Neural cell (in vitro differentiated cells): ENCODE data around the gene RNF149. TPM values are rescaled to one million over a fixed set of nuclear protein-coding genes. Genes with fewer than 3 reads are reported as not detected.

Experiments used
- H2AFZ ChIP-seq: fragments of 200-600, 300-800 bp; sonication (generic), shearing (Covaris generic); 2 replicates; pipeline ENCODE4 v1.6.0; 2014; ENCODE audit warnings: low read depth, mild to moderate bottlenecking, antibody characterized with exemption, low read length, moderate library complexity
- H3F3A ChIP-seq: fragments of 200-600 bp; shearing (Covaris generic); 2 replicates; pipeline ENCODE4 v1.6.1; 2016; ENCODE audit warnings: mild to moderate bottlenecking, moderate library complexity, mixed read lengths, antibody characterized with exemption, low read length; ENCODE audit not compliant: insufficient read depth, poor library complexity, severe bottlenecking
- H3K27ac ChIP-seq: fragments of 200-600, 300-800 bp; sonication (generic), shearing (Covaris generic); 2 replicates; pipeline ENCODE4 v1.5.1; 2014; ENCODE audit warnings: mild to moderate bottlenecking, low read length, moderate library complexity
- H3K27me3 ChIP-seq: fragments of 300-800, 200-600 bp; sonication (generic), shearing (Covaris generic); 2 replicates; pipeline ENCODE4 v1.6.0; 2014; ENCODE audit warnings: mild to moderate bottlenecking, low read depth, low read length, moderate library complexity; ENCODE audit not compliant: insufficient read depth
- H3K36me3 ChIP-seq: fragments of 300-800, 200-600 bp; sonication (generic), shearing (Covaris generic); 2 replicates; pipeline ENCODE4 v1.5.1; 2014; ENCODE audit warnings: mild to moderate bottlenecking, antibody characterized with exemption, low read length, moderate library complexity; ENCODE audit not compliant: insufficient read depth
- H3K4me2 ChIP-seq: fragments of 300-800, 200-600 bp; sonication (generic), shearing (Covaris generic); 2 replicates; pipeline ENCODE4 v1.6.0; 2014; ENCODE audit warnings: mild to moderate bottlenecking, low read length
- H3K4me3 ChIP-seq: fragments of 300-800, 200-600 bp; sonication (generic), shearing (Covaris generic); 2 replicates; pipeline ENCODE4 v1.5.1; 2014; ENCODE audit warnings: mild to moderate bottlenecking, low read length, moderate library complexity
- H3K79me2 ChIP-seq: fragments of 200-600 bp; shearing (Covaris generic); replicated peaks from 2 replicates; pipeline ENCODE4 v1.6.0; 2014; ENCODE audit warnings: mild to moderate bottlenecking, low read length, moderate library complexity; ENCODE audit not compliant: insufficient read depth
- H3K9ac ChIP-seq: fragments of 300-800, 200-600 bp; sonication (generic), shearing (Covaris generic); 2 replicates; pipeline ENCODE4 v1.6.1; 2016; ENCODE audit warnings: mild to moderate bottlenecking, low read length, mixed read lengths
- H3K9me2 ChIP-seq: fragments of 200-600 bp; shearing (Covaris generic); 2 replicates; pipeline ENCODE4 v1.6.1; 2016; ENCODE audit warnings: mild to moderate bottlenecking, low read length, mixed read lengths; ENCODE audit not compliant: insufficient read depth
- H3K9me3 ChIP-seq: fragments of 200-600, 300-800 bp; sonication (generic), shearing (Covaris generic); 2 replicates; pipeline ENCODE4 v1.6.1; 2016; ENCODE audit warnings: mild to moderate bottlenecking, mixed run types, low read length, moderate library complexity, mixed read lengths
- H4K20me1 ChIP-seq: fragments of 200-600 bp; shearing (Covaris generic); 2 replicates; pipeline ENCODE4 v1.6.1; 2016; ENCODE audit warnings: mild to moderate bottlenecking, mixed run types; ENCODE audit not compliant: insufficient read depth
- CTCF ChIP-seq: fragments of 450-650 bp; IDR thresholded peaks from 2 replicates; pipeline ENCODE4 v1.5.1; 2014; ENCODE audit warnings: antibody characterized with exemption, mild to moderate bottlenecking, moderate library complexity; ENCODE audit not compliant: poor library complexity, severe bottlenecking
- EP300 ChIP-seq: fragments of 450-650 bp; conservative IDR thresholded peaks from 2 replicates; pipeline ENCODE4 v1.6.1; 2014; ENCODE audit warnings: antibody characterized with exemption, mild to moderate bottlenecking, moderate library complexity; ENCODE audit not compliant: poor library complexity, severe bottlenecking
- EZH2 ChIP-seq: fragments of 200-600, 300-800 bp; shearing (Covaris generic), sonication (generic); IDR thresholded peaks from 2 replicates; pipeline ENCODE4 v1.6.1; 2014; ENCODE audit warnings: antibody characterized with exemption, low read length, borderline replicate concordance, mild to moderate bottlenecking; ENCODE audit not compliant: insufficient read depth, poor library complexity, severe bottlenecking
- MXI1 ChIP-seq: fragments of 450-650 bp; conservative IDR thresholded peaks from 2 replicates; pipeline ENCODE4 v1.6.1; 2014; ENCODE audit warnings: antibody characterized with exemption, mild to moderate bottlenecking; ENCODE audit not compliant: poor library complexity, severe bottlenecking
- POLR2AphosphoS5 ChIP-seq: IDR thresholded peaks from 2 replicates; pipeline ENCODE4 v1.6.1; 2012
- RAD21 ChIP-seq: fragments of 450-650 bp; conservative IDR thresholded peaks from 2 replicates; pipeline ENCODE4 v1.6.1; 2014; ENCODE audit warnings: antibody characterized with exemption, mild to moderate bottlenecking, moderate library complexity
- SMC3 ChIP-seq: fragments of 450-650 bp; conservative IDR thresholded peaks from 2 replicates; pipeline ENCODE4 v1.6.1; 2014; ENCODE audit warnings: antibody characterized with exemption, mild to moderate bottlenecking, moderate library complexity; ENCODE audit not compliant: poor library complexity
- TAF1 ChIP-seq: IDR thresholded peaks from 2 replicates; pipeline ENCODE4 v1.6.1; 2012; ENCODE audit warnings: low read depth
- polyA plus RNA-seq: library from polyadenylated mRNA; depleted of rRNA; stranded (reverse); fragments of >200 nt; gene quantifications from 2 replicates; pipeline ENCODE4 v1.2.3, GENCODE V29; 2014
- TF ChIP-seq, protein P1 (sequence below): IDR thresholded peaks from 2 replicates; pipeline ENCODE4 v1.6.1; 2012; ENCODE audit warnings: borderline replicate concordance

The RNF149 gene
- polyA plus RNA-seq, 1 donor from 2014 or later: 39.7 TPM

DNA sequence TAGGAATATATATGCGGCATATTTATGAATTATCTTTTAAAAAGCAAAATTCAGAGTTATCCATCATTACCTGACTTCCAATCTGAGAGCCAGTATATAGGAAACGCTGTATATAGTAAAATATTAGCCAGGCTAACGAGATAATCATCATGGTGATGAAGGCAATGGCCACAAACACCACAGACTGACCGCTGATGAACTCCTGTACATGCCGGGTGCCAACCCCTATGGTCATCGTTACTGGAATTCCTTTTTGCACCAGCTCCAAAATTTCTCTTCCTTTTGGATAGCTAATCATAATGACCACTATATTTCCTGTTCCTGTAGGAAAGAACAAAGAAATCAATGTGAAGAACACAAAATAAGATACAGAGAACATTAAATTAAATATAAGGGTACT lies 13.6 kb downstream of the RNF149 start:
- peaks cover 20% of the 10 kb centered on the region for H3K79me2 ChIP-seq
- no peaks in the 10 kb centered on the region for H3K9me3 ChIP-seq
- no peak overlapping the region for H3K4me2 ChIP-seq
- TF ChIP-seq EZH2 (no peak), SMC3 (no peak), TAF1 (no peak), EP300 (no peak), RAD21 (no peak), POLR2AphosphoS5 (no peak), CTCF (no peak), MXI1 (no peak)
- TF ChIP-seq, protein P1, sequence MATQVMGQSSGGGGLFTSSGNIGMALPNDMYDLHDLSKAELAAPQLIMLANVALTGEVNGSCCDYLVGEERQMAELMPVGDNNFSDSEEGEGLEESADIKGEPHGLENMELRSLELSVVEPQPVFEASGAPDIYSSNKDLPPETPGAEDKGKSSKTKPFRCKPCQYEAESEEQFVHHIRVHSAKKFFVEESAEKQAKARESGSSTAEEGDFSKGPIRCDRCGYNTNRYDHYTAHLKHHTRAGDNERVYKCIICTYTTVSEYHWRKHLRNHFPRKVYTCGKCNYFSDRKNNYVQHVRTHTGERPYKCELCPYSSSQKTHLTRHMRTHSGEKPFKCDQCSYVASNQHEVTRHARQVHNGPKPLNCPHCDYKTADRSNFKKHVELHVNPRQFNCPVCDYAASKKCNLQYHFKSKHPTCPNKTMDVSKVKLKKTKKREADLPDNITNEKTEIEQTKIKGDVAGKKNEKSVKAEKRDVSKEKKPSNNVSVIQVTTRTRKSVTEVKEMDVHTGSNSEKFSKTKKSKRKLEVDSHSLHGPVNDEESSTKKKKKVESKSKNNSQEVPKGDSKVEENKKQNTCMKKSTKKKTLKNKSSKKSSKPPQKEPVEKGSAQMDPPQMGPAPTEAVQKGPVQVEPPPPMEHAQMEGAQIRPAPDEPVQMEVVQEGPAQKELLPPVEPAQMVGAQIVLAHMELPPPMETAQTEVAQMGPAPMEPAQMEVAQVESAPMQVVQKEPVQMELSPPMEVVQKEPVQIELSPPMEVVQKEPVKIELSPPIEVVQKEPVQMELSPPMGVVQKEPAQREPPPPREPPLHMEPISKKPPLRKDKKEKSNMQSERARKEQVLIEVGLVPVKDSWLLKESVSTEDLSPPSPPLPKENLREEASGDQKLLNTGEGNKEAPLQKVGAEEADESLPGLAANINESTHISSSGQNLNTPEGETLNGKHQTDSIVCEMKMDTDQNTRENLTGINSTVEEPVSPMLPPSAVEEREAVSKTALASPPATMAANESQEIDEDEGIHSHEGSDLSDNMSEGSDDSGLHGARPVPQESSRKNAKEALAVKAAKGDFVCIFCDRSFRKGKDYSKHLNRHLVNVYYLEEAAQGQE: no peak
- no peaks in the 10 kb centered on the region for H3F3A ChIP-seq
- no peak overlapping the region for H3K27ac ChIP-seq
- H3K9ac ChIP-seq: no peak overlapping the region
- H3K27me3 ChIP-seq: no peaks in the 10 kb centered on the region
- no peak overlapping the region for H3K4me3 ChIP-seq
- no peaks in the 10 kb centered on the region for H3K9me2 ChIP-seq
- no peak overlapping the region for H2AFZ ChIP-seq
- H3K36me3 ChIP-seq: no peaks in the 10 kb centered on the region
- no peaks in the 10 kb centered on the region for H4K20me1 ChIP-seq

DNA sequence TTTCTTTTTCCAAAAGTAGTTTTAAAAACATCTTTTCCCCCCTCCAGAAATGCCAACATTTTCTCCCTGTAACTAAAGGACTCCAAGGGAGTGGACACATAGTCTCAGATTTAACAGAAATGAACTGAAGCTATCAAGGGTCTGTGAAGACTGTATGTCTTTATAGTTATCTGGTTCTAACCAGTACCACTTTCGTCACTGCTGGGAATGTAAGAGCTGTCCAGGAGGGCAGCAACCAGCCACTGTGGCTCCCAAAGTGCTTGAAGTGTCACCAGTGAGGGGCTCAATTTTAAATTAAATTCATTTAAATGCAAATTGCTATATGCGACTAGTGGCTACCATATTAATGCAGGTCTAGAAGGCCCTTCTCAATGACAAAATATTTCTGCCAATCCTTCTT lies 15.0 kb downstream of the RNF149 start:
- no peak overlapping the region for H3K27ac ChIP-seq
- no peak overlapping the region for H2AFZ ChIP-seq
- H3K27me3 ChIP-seq: no peaks in the 10 kb centered on the region
- H4K20me1 ChIP-seq: no peaks in the 10 kb centered on the region
- no peak overlapping the region for H3K9ac ChIP-seq
- H3F3A ChIP-seq: no peaks in the 10 kb centered on the region
- TF ChIP-seq TAF1 (no peak), RAD21 (no peak), CTCF (no peak), EZH2 (no peak), MXI1 (no peak), POLR2AphosphoS5 (no peak), SMC3 (no peak), EP300 (no peak)
- TF ChIP-seq, protein P1: no peak
- H3K36me3 ChIP-seq: no peaks in the 10 kb centered on the region
- H3K9me2 ChIP-seq: no peaks in the 10 kb centered on the region
- peaks cover 17% of the 10 kb centered on the region for H3K79me2 ChIP-seq
- no peaks in the 10 kb centered on the region for H3K9me3 ChIP-seq
- H3K4me3 ChIP-seq: no peak overlapping the region
- no peak overlapping the region for H3K4me2 ChIP-seq
